MM.1S (cell line): ENCODE measurements around the gene KSR1.
A peak's percentile ranks its signal among the peaks of the same experiment; 100 is the strongest.
"Not testable (repeated sequence)": the region's sequence is repeated elsewhere in the genome, so short reads cannot be mapped to it uniquely, and the experiment has no call there.

ENCODE experiments used
- DNase-seq: peaks from one replicate; pipeline ENCODE4 v3.0.0-alpha.2; 2015
- H2AFZ ChIP-seq: fragments of 300-600 bp; sonication (generic); 2 replicates; pipeline ENCODE4 v1.6.0; 2016; ENCODE audit warnings: antibody characterized with exemption, low read length
- H3F3A ChIP-seq: fragments of 300-600 bp; sonication (generic); 2 replicates; pipeline ENCODE4 v1.6.1; 2016; ENCODE audit warnings: mild to moderate bottlenecking, antibody characterized with exemption, low read length, moderate library complexity, mixed read lengths; ENCODE audit not compliant: insufficient read depth
- H3K27ac ChIP-seq: fragments of 300-600 bp; sonication (generic); 2 replicates; pipeline ENCODE4 v1.5.1; 2016; ENCODE audit warnings: mild to moderate bottlenecking, low read length
- H3K27me3 ChIP-seq: fragments of 300-600 bp; sonication (generic); replicated peaks from 2 replicates; pipeline ENCODE4 v1.6.0; 2016; ENCODE audit warnings: low read length; ENCODE audit not compliant: insufficient read depth
- H3K36me3 ChIP-seq: fragments of 300-600 bp; sonication (generic); replicated peaks from 2 replicates; pipeline ENCODE4 v1.6.1; 2016; ENCODE audit warnings: mild to moderate bottlenecking, low read length, mixed read lengths; ENCODE audit not compliant: insufficient read depth
- H3K4me1 ChIP-seq: fragments of 300-600 bp; sonication (generic); 2 replicates; pipeline ENCODE4 v1.6.1; 2016; ENCODE audit warnings: low read length, mixed read lengths
- H3K4me2 ChIP-seq: fragments of 300-600 bp; sonication (generic); 2 replicates; pipeline ENCODE4 v1.6.0; 2016; ENCODE audit warnings: low read depth, low read length
- H3K4me3 ChIP-seq: fragments of 300-600 bp; sonication (generic); 2 replicates; pipeline ENCODE4 v1.5.1; 2016; ENCODE audit warnings: low read length, mixed read lengths
- H3K79me2 ChIP-seq: fragments of 300-600 bp; sonication (generic); 2 replicates; pipeline ENCODE4 v1.6.1; 2016; ENCODE audit warnings: mixed run types, low read length, mixed read lengths
- H3K9ac ChIP-seq: fragments of 300-600 bp; sonication (generic); 2 replicates; pipeline ENCODE4 v1.6.1; 2016; ENCODE audit warnings: low read length, mixed read lengths
- H3K9me2 ChIP-seq: fragments of 300-600 bp; sonication (generic); replicated peaks from 2 replicates; pipeline ENCODE4 v1.6.1; 2016; ENCODE audit warnings: mild to moderate bottlenecking, low read length, mixed read lengths; ENCODE audit not compliant: insufficient read depth
- H3K9me3 ChIP-seq: fragments of 300-600 bp; sonication (generic); replicated peaks from 2 replicates; pipeline ENCODE4 v1.6.1; 2016; ENCODE audit warnings: mild to moderate bottlenecking, low read length, mixed read lengths; ENCODE audit not compliant: insufficient read depth
- H4K20me1 ChIP-seq: fragments of 300-600 bp; sonication (generic); 2 replicates; pipeline ENCODE4 v1.6.1; 2016; ENCODE audit warnings: mild to moderate bottlenecking, low read length, moderate library complexity, mixed read lengths; ENCODE audit not compliant: insufficient read depth
- EZH2 ChIP-seq: fragments of 300-600 bp; sonication (generic); optimal IDR thresholded peaks from 2 replicates; pipeline ENCODE3; 2017; ENCODE audit warnings: low read depth, mild to moderate bottlenecking, antibody characterized with exemption, low read length, mixed read lengths
- EZH2phosphoT487 ChIP-seq: fragments of 300-600 bp; sonication (generic); IDR thresholded peaks from 2 replicates; pipeline ENCODE4 v1.6.1; 2018; ENCODE audit warnings: antibody characterized with exemption, low read length
- TF ChIP-seq, protein P1 (sequence below): fragments of 300-600 bp; sonication (generic); IDR thresholded peaks from 2 replicates; pipeline ENCODE4 v1.5.1; 2016; ENCODE audit warnings: antibody characterized with exemption, low read length, mixed read lengths

Gene KSR1

DNA sequence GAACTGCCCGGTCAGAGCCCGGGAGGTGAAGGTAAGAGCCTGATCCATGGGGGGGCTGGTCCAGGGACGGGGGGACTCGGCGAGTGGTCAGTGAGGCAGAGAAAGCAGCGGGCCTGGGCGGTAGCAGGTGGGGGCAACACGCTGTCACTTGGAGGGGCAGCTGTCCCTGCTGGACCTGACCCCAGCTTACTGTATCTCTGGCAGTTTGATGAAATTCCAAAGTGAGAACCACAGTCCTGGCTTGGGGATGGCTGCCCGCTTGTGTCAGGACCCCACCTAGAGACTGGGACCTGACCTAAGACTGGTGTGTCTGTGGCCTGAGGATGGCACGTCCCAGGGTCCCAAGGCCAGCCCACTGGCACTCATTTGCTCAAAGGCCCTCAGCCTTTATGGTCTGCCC is 35.1 kb upstream of the KSR1 start:
- no peaks in the 10 kb centered on the region for H3K36me3 ChIP-seq

DNA sequence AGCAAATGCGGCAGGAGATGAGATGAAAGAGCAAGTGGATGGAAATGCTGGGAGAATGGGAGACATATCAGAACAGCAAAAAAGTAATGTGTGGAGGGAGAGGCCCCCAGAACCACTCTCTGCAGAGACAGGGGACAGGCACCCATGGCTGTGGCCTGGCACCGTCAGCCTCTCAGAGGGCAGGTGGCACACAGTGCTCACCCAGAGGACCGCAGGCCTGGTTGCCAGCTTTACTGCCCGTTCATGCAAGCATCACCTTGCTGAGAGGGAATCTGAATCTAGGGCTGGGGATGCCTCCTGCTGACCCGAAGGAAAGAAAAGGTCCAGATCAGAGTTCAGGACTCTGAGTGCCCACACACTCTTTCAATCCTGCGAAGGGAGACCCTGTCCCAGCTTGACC is 34.6 kb upstream of the KSR1 start:
- H4K20me1 ChIP-seq, H3K27ac ChIP-seq, H3K4me3 ChIP-seq, H3K4me2 ChIP-seq, H3K9ac ChIP-seq, DNase-seq, H3K27me3 ChIP-seq, H3K36me3 ChIP-seq, H2AFZ ChIP-seq, H3K9me3 ChIP-seq, H3K9me2 ChIP-seq, H3K79me2 ChIP-seq: not testable (repeated sequence)
- H3F3A ChIP-seq: peaks cover 10% of the 10 kb centered on the region
- peaks cover 16% of the 10 kb centered on the region for H3K4me1 ChIP-seq

More for the DNA sequence above, 35.1 kb upstream of the KSR1 start:
- no peak for TF ChIP-seq EZH2
- TF ChIP-seq, protein P1, sequence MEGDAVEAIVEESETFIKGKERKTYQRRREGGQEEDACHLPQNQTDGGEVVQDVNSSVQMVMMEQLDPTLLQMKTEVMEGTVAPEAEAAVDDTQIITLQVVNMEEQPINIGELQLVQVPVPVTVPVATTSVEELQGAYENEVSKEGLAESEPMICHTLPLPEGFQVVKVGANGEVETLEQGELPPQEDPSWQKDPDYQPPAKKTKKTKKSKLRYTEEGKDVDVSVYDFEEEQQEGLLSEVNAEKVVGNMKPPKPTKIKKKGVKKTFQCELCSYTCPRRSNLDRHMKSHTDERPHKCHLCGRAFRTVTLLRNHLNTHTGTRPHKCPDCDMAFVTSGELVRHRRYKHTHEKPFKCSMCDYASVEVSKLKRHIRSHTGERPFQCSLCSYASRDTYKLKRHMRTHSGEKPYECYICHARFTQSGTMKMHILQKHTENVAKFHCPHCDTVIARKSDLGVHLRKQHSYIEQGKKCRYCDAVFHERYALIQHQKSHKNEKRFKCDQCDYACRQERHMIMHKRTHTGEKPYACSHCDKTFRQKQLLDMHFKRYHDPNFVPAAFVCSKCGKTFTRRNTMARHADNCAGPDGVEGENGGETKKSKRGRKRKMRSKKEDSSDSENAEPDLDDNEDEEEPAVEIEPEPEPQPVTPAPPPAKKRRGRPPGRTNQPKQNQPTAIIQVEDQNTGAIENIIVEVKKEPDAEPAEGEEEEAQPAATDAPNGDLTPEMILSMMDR: no peak
- TF ChIP-seq EZH2phosphoT487: no peak
- Histone ChIP-seq H3K4me3 (no peak overlapping the region), H3K79me2 (no peaks in the 10 kb centered on the region), H3K4me1 (peaks cover 16% of the 10 kb centered on the region), H3K27ac (no peak overlapping the region), H2AFZ (no peak overlapping the region), H3K9me2 (no peaks in the 10 kb centered on the region), H3K9me3 (no peaks in the 10 kb centered on the region), H3K27me3 (no peaks in the 10 kb centered on the region), H3K4me2 (no peak overlapping the region), H4K20me1 (no peaks in the 10 kb centered on the region), H3F3A (peaks cover 10% of the 10 kb centered on the region), H3K9ac (no peak overlapping the region)
- no peak for DNase-seq

DNA sequence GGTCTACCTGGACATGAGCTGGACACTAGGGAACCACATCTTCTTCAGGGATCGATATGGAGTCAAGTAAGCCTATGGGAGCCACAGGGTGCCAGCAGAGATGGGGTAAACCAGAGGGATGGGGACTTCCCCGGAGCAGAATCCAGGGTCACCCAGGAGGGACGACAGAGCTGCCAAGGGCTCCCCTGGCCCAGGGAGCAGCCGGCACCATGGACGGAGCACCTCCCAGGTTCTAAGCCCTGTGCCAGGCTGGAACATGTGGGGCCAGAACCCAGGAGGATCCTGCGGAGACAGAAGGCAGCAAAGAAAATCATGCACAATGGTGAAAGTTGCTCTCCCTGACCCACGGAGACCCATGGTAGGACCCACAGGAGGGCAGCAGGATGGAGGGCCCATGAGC is 33.6 kb upstream of the KSR1 start:
- Histone ChIP-seq H3K9ac (no peak overlapping the region), H3K79me2 (no peaks in the 10 kb centered on the region), H4K20me1 (no peaks in the 10 kb centered on the region), H2AFZ (no peak overlapping the region), H3K27ac (no peak overlapping the region), H3K27me3 (no peaks in the 10 kb centered on the region), H3K4me3 (no peak overlapping the region), H3K9me2 (no peaks in the 10 kb centered on the region), H3K36me3 (no peaks in the 10 kb centered on the region), H3K4me2 (no peak overlapping the region), H3K4me1 (peaks cover 16% of the 10 kb centered on the region), H3K9me3 (no peaks in the 10 kb centered on the region), H3F3A (peaks cover 10% of the 10 kb centered on the region)
- DNase-seq: no peak
- TF ChIP-seq EZH2phosphoT487: no peak
- no peak for TF ChIP-seq EZH2
- TF ChIP-seq, protein P1: no peak

DNA sequence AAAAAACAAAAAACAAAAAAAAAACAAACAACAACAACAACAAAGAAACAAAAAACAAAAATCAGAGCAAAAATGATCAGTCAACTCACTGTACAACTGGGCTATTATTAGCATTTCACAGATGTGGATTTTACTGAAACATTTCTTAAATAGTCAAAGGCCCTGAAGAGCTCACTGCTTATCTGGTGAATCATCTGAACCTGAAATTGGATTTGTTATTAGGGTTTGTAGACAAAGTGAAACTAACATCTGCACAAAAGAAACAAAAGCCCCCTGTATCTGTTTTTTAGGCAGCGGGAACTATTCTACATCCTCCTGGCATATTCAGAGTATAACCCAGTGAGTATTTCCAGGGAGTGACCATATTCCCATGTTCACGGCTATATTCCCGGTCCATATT is 32.6 kb upstream of the KSR1 start:
- no peaks in the 10 kb centered on the region for H3K36me3 ChIP-seq
- no peaks in the 10 kb centered on the region for H4K20me1 ChIP-seq
- no peak overlapping the region for H2AFZ ChIP-seq
- H3K27me3 ChIP-seq: no peaks in the 10 kb centered on the region
- peaks cover 16% of the 10 kb centered on the region for H3K4me1 ChIP-seq
- peak overlapping the region; percentile 21; the same call in 1 of the 2 replicates for H3K27ac ChIP-seq
- H3K9me2 ChIP-seq: no peaks in the 10 kb centered on the region
- no peak overlapping the region for H3K9ac ChIP-seq
- peak overlapping the region; percentile 28 for H3K4me2 ChIP-seq
- H3K9me3 ChIP-seq: no peaks in the 10 kb centered on the region
- TF ChIP-seq, protein P1: no peak
- TF ChIP-seq EZH2: no peak
- peaks cover 10% of the 10 kb centered on the region for H3F3A ChIP-seq
- DNase-seq: peak; percentile 62
- H3K4me3 ChIP-seq: no peak overlapping the region
- no peaks in the 10 kb centered on the region for H3K79me2 ChIP-seq
